ENCODE data around the gene PLB1. TPM values are rescaled to one million over a fixed set of nuclear protein-coding genes. Genes with fewer than 3 reads are reported as not detected.
"Not testable (repeated sequence)": the region's sequence is repeated elsewhere in the genome, so short reads cannot be mapped to it uniquely, and the experiment has no call there.

The PLB1 gene
- total RNA-seq, 1 donor from 2014 or later, result 1.0 TPM

GRCh38 chr2:28665041-28665704 is 169.3 kb downstream of the PLB1 start:
- Histone ChIP-seq H3K27ac (ENCODE audit: low read depth, low read length) (peak overlapping the region; percentile 15), H3K27me3 (ENCODE audit: control insufficient read depth in 3 of 3, insufficient read depth in 3 of 3, low read length in 3 of 3) (no peaks in the 10 kb centered on the region), H3K4me1 (ENCODE audit: control insufficient read depth in 3 of 3, insufficient read depth in 3 of 3, low read length in 3 of 3) (peaks cover 27 to 34% (median 31%) of the 10 kb centered on the region in 3 donors), H3K4me3 (ENCODE audit: low read length in 3 of 3) (peak overlapping the region in 1 of 3 donors; percentile 23), H3K36me3 (ENCODE audit: control insufficient read depth in 3 of 3, insufficient read depth in 3 of 3, low read length in 3 of 3) (no peaks in the 10 kb centered on the region), H3K9ac (ENCODE audit: low read depth in 1 of 3, low read length in 3 of 3) (peak overlapping the region in 2 of 3 donors; percentile 17 to 52), H3K9me3 (ENCODE audit: control insufficient read depth in 3 of 3, low read length in 3 of 3) (no peaks in the 10 kb centered on the region)

- not testable (repeated sequence) for H3K4me3 ChIP-seq (ENCODE audit: low read length in 3 of 3); H3K36me3 ChIP-seq (ENCODE audit: control insufficient read depth in 3 of 3, insufficient read depth in 3 of 3, low read length in 3 of 3); H3K9me3 ChIP-seq (ENCODE audit: control insufficient read depth in 3 of 3, low read length in 3 of 3); H3K27ac ChIP-seq (ENCODE audit: low read depth, low read length); H3K27me3 ChIP-seq (ENCODE audit: control insufficient read depth in 3 of 3, insufficient read depth in 3 of 3, low read length in 3 of 3); H3K9ac ChIP-seq (ENCODE audit: low read depth in 1 of 3, low read length in 3 of 3)
- peaks cover 27 to 34% (median 31%) of the 10 kb centered on the region in 3 donors for H3K4me1 ChIP-seq (ENCODE audit: control insufficient read depth in 3 of 3, insufficient read depth in 3 of 3, low read length in 3 of 3)
These were observed 170.0 kb downstream of the PLB1 start for GRCh38 chr2:28665811-28666377.

GRCh38 chr2:28666496-28667184 is 170.8 kb downstream of the PLB1 start:
- Histone ChIP-seq H3K36me3 (ENCODE audit: control insufficient read depth in 3 of 3, insufficient read depth in 3 of 3, low read length in 3 of 3) (no peaks in the 10 kb centered on the region), H3K27me3 (ENCODE audit: control insufficient read depth in 3 of 3, insufficient read depth in 3 of 3, low read length in 3 of 3) (no peaks in the 10 kb centered on the region), H3K9ac (ENCODE audit: low read depth in 1 of 3, low read length in 3 of 3) (no peak overlapping the region), H3K4me3 (ENCODE audit: low read length in 3 of 3) (no peak overlapping the region), H3K27ac (ENCODE audit: low read depth, low read length) (no peak overlapping the region), H3K9me3 (ENCODE audit: control insufficient read depth in 3 of 3, low read length in 3 of 3) (no peaks in the 10 kb centered on the region), H3K4me1 (ENCODE audit: control insufficient read depth in 3 of 3, insufficient read depth in 3 of 3, low read length in 3 of 3) (peaks cover 22 to 31% (median 26%) of the 10 kb centered on the region in 3 donors)

GRCh38 chr2:28667261-28667660 is 171.4 kb downstream of the PLB1 start:
- H3K4me1 ChIP-seq (ENCODE audit: control insufficient read depth in 3 of 3, insufficient read depth in 3 of 3, low read length in 3 of 3), result peaks cover 21 to 26% (median 21%) of the 10 kb centered on the region in 3 donors
- H3K9me3 ChIP-seq (ENCODE audit: control insufficient read depth in 3 of 3, low read length in 3 of 3), result no peaks in the 10 kb centered on the region
- H3K27me3 ChIP-seq (ENCODE audit: control insufficient read depth in 3 of 3, insufficient read depth in 3 of 3, low read length in 3 of 3), result no peaks in the 10 kb centered on the region
- H3K4me3 ChIP-seq (ENCODE audit: low read length in 3 of 3), result no peak overlapping the region
- H3K9ac ChIP-seq (ENCODE audit: low read depth in 1 of 3, low read length in 3 of 3), result no peak overlapping the region
- no peak overlapping the region for H3K27ac ChIP-seq (ENCODE audit: low read depth, low read length)
- H3K36me3 ChIP-seq (ENCODE audit: control insufficient read depth in 3 of 3, insufficient read depth in 3 of 3, low read length in 3 of 3), result no peaks in the 10 kb centered on the region

- Histone ChIP-seq H3K9me3 (ENCODE audit: control insufficient read depth in 3 of 3, low read length in 3 of 3) (no peaks in the 10 kb centered on the region), H3K4me1 (ENCODE audit: control insufficient read depth in 3 of 3, insufficient read depth in 3 of 3, low read length in 3 of 3) (peaks cover 19 to 21% (median 21%) of the 10 kb centered on the region in 3 donors), H3K27ac (ENCODE audit: low read depth, low read length) (no peak overlapping the region), H3K27me3 (ENCODE audit: control insufficient read depth in 3 of 3, insufficient read depth in 3 of 3, low read length in 3 of 3) (no peaks in the 10 kb centered on the region), H3K4me3 (ENCODE audit: low read length in 3 of 3) (no peak overlapping the region), H3K36me3 (ENCODE audit: control insufficient read depth in 3 of 3, insufficient read depth in 3 of 3, low read length in 3 of 3) (no peaks in the 10 kb centered on the region), H3K9ac (ENCODE audit: low read depth in 1 of 3, low read length in 3 of 3) (no peak overlapping the region)
These were observed 172.4 kb downstream of the PLB1 start for GRCh38 chr2:28668106-28668814.

GRCh38 chr2:28668880-28669279 is 173.0 kb downstream of the PLB1 start:
- Histone ChIP-seq H3K4me3 (ENCODE audit: low read length in 3 of 3) (no peak overlapping the region), H3K27ac (ENCODE audit: low read depth, low read length) (no peak overlapping the region), H3K4me1 (ENCODE audit: control insufficient read depth in 3 of 3, insufficient read depth in 3 of 3, low read length in 3 of 3) (peaks cover 19 to 20% (median 19%) of the 10 kb centered on the region in 3 donors), H3K36me3 (ENCODE audit: control insufficient read depth in 3 of 3, insufficient read depth in 3 of 3, low read length in 3 of 3) (no peaks in the 10 kb centered on the region), H3K27me3 (ENCODE audit: control insufficient read depth in 3 of 3, insufficient read depth in 3 of 3, low read length in 3 of 3) (no peaks in the 10 kb centered on the region), H3K9ac (ENCODE audit: low read depth in 1 of 3, low read length in 3 of 3) (no peak overlapping the region), H3K9me3 (ENCODE audit: control insufficient read depth in 3 of 3, low read length in 3 of 3) (no peaks in the 10 kb centered on the region)

GRCh38 chr2:28670856-28671255 is 175.0 kb downstream of the PLB1 start:
- H3K36me3 ChIP-seq (ENCODE audit: control insufficient read depth in 3 of 3, insufficient read depth in 3 of 3, low read length in 3 of 3), result no peaks in the 10 kb centered on the region
- H3K9me3 ChIP-seq (ENCODE audit: control insufficient read depth in 3 of 3, low read length in 3 of 3), result no peaks in the 10 kb centered on the region
- H3K9ac ChIP-seq (ENCODE audit: low read depth in 1 of 3, low read length in 3 of 3), result no peak overlapping the region
- no peak overlapping the region for H3K4me3 ChIP-seq (ENCODE audit: low read length in 3 of 3)
- no peaks in the 10 kb centered on the region for H3K27me3 ChIP-seq (ENCODE audit: control insufficient read depth in 3 of 3, insufficient read depth in 3 of 3, low read length in 3 of 3)
- H3K4me1 ChIP-seq (ENCODE audit: control insufficient read depth in 3 of 3, insufficient read depth in 3 of 3, low read length in 3 of 3), result peaks cover 0 to under 1% (median 0%) of the 10 kb centered on the region in 3 donors
- no peak overlapping the region for H3K27ac ChIP-seq (ENCODE audit: low read depth, low read length)

GRCh38 chr2:28673338-28673737 is 177.5 kb downstream of the PLB1 start:
- H3K4me1 ChIP-seq (ENCODE audit: control insufficient read depth in 3 of 3, insufficient read depth in 3 of 3, low read length in 3 of 3), result peaks cover 11 to 16% (median 13%) of the 10 kb centered on the region in 3 donors
- no peaks in the 10 kb centered on the region for H3K27me3 ChIP-seq (ENCODE audit: control insufficient read depth in 3 of 3, insufficient read depth in 3 of 3, low read length in 3 of 3)
- no peaks in the 10 kb centered on the region for H3K36me3 ChIP-seq (ENCODE audit: control insufficient read depth in 3 of 3, insufficient read depth in 3 of 3, low read length in 3 of 3)
- H3K4me3 ChIP-seq (ENCODE audit: low read length in 3 of 3), result no peak overlapping the region
- no peak overlapping the region for H3K27ac ChIP-seq (ENCODE audit: low read depth, low read length)
- no peak overlapping the region for H3K9ac ChIP-seq (ENCODE audit: low read depth in 1 of 3, low read length in 3 of 3)
- H3K9me3 ChIP-seq (ENCODE audit: control insufficient read depth in 3 of 3, low read length in 3 of 3), result no peaks in the 10 kb centered on the region

GRCh38 chr2:28674062-28674712 is 178.3 kb downstream of the PLB1 start:
- Histone ChIP-seq H3K36me3 (ENCODE audit: control insufficient read depth in 3 of 3, insufficient read depth in 3 of 3, low read length in 3 of 3) (no peaks in the 10 kb centered on the region), H3K4me1 (ENCODE audit: control insufficient read depth in 3 of 3, insufficient read depth in 3 of 3, low read length in 3 of 3) (peaks cover 15 to 19% (median 19%) of the 10 kb centered on the region in 3 donors), H3K9ac (ENCODE audit: low read depth in 1 of 3, low read length in 3 of 3) (no peak overlapping the region), H3K27me3 (ENCODE audit: control insufficient read depth in 3 of 3, insufficient read depth in 3 of 3, low read length in 3 of 3) (no peaks in the 10 kb centered on the region), H3K27ac (ENCODE audit: low read depth, low read length) (no peak overlapping the region), H3K4me3 (ENCODE audit: low read length in 3 of 3) (no peak overlapping the region), H3K9me3 (ENCODE audit: control insufficient read depth in 3 of 3, low read length in 3 of 3) (no peaks in the 10 kb centered on the region)
